ENCODE data around the gene PLEKHG4B. TPM values are rescaled to one million over a fixed set of nuclear protein-coding genes. Genes with fewer than 3 reads are reported as not detected.
"Not testable (repeated sequence)": the region's sequence is repeated elsewhere in the genome, so short reads cannot be mapped to it uniquely, and the experiment has no call there.

The PLEKHG4B gene, protein sequence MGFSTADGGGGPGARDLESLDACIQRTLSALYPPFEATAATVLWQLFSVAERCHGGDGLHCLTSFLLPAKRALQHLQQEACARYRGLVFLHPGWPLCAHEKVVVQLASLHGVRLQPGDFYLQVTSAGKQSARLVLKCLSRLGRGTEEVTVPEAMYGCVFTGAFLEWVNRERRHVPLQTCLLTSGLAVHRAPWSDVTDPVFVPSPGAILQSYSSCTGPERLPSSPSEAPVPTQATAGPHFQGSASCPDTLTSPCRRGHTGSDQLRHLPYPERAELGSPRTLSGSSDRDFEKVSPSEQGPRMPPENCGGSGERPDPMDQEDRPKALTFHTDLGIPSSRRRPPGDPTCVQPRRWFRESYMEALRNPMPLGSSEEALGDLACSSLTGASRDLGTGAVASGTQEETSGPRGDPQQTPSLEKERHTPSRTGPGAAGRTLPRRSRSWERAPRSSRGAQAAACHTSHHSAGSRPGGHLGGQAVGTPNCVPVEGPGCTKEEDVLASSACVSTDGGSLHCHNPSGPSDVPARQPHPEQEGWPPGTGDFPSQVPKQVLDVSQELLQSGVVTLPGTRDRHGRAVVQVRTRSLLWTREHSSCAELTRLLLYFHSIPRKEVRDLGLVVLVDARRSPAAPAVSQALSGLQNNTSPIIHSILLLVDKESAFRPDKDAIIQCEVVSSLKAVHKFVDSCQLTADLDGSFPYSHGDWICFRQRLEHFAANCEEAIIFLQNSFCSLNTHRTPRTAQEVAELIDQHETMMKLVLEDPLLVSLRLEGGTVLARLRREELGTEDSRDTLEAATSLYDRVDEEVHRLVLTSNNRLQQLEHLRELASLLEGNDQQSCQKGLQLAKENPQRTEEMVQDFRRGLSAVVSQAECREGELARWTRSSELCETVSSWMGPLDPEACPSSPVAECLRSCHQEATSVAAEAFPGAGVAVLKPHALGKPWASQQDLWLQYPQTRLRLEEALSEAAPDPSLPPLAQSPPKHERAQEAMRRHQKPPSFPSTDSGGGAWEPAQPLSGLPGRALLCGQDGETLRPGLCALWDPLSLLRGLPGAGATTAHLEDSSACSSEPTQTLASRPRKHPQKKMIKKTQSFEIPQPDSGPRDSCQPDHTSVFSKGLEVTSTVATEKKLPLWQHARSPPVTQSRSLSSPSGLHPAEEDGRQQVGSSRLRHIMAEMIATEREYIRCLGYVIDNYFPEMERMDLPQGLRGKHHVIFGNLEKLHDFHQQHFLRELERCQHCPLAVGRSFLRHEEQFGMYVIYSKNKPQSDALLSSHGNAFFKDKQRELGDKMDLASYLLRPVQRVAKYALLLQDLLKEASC (N-terminal part only)
- not detected for polyA plus RNA-seq

- Mint-ChIP-seq H3K27me3 (peaks cover 35% of the 10 kb centered on the region), H3K4me3 (peak within 1 kb of the TSS in 2 of 4 donors; percentile 3 to 91), H3K9me3 (peaks cover 0 to 2% (median 0%) of the 10 kb centered on the region in 3 donors), H3K4me1 (peaks cover 0 to 3% (median 0%) of the 10 kb centered on the region in 3 donors), H3K36me3 (peaks cover 1% of the 10 kb centered on the region), H3K27ac (no peak within 1 kb of the TSS)
Measured at GRCh38 chr5:91556-92263, at the start of gene PLEKHG4B. Gene PLEKHG4B (plus strand): TSS chr5:92168. CDS start chr5:92232, 64 bp downstream.

DNA sequence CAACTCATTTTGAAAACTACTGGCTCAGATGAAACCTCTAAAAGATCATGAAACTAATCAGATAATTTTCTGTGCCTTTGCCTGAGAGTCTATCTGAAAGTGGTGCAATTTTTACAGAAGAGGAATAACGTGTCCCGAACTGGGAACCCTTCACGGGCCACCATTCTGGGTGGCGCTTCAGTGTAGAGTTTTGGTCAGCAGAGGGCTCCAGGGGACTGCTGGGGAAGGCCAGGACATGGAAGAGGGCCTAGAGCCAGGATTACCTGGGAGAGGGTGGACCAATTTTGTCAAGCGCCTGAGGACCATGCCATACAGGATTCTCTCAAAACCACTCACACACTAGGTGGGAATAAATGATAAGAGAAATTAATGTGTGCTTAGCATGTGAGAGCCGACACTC lies 49.7 kb upstream of the PLEKHG4B start:
- H3K27ac Mint-ChIP-seq = no peak overlapping the region
- H3K36me3 Mint-ChIP-seq = no peaks in the 10 kb centered on the region
- no peaks in the 10 kb centered on the region for H3K4me1 Mint-ChIP-seq
- peaks cover 8% of the 10 kb centered on the region for H3K27me3 Mint-ChIP-seq
- H3K9me3 Mint-ChIP-seq = peaks cover 0 to 2% (median 0%) of the 10 kb centered on the region in 3 donors
- no peak overlapping the region for H3K4me3 Mint-ChIP-seq

GRCh38 chr5:48192-48591 lies 43.8 kb upstream of the PLEKHG4B start:
- Mint-ChIP-seq H3K36me3 (peaks cover 1% of the 10 kb centered on the region), H3K4me3 (no peak overlapping the region), H3K27ac (no peak overlapping the region), H3K4me1 (no peaks in the 10 kb centered on the region), H3K27me3 (peaks cover 18% of the 10 kb centered on the region), H3K9me3 (peaks cover 3 to 6% (median 5%) of the 10 kb centered on the region in 3 donors)

DNA sequence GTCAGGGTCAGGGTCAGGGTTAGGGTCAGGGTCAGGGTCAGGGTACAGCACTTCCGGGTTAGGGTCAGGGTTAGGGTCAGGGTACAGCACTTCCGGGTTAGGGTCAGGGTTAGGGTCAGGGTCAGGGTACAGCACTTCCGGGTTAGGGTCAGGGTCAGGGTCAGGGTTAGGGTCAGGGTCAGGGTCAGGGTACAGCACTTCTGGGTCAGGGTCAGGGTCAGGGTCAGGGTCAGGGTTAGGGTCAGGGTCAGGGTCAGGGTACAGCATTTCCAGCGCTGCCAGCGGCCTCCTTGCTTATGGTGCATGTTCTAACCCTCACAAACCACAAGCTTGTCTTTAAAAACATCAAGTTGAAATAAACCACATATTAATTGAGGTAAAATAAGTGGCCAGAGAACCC lies 42.4 kb upstream of the PLEKHG4B start:
- H3K4me3 Mint-ChIP-seq, H3K36me3 Mint-ChIP-seq, H3K4me1 Mint-ChIP-seq, H3K27ac Mint-ChIP-seq, H3K9me3 Mint-ChIP-seq: not testable (repeated sequence)
- H3K27me3 Mint-ChIP-seq = peaks cover 19% of the 10 kb centered on the region

DNA sequence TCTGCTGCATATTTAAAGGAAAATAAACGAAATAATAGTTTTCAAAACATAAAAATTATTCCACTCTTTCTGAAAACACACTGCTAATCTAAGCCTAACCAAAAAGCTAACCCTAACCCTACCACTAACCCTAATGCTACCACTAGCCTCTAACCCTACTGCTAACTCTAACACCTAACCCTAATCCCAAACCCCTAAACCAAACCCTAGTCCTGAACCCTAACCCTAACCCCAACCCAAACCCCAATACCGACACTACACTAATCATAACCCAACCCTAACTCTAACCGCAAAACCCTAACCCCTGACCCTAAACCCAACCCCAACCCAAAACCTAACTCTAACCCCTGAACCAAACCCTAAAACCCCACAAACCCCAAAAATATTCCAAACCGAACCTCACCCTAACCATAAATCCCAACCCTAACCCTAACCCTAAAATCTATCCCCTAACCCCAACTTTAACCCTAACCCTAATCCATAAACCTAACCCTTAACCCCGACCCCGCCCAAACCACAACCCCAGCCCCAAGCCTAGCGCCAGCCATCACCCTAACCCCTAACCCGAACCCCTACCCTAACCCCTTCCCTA lies 41.9 kb upstream of the PLEKHG4B start:
- no peaks in the 10 kb centered on the region for H3K4me1 Mint-ChIP-seq
- no peak overlapping the region for H3K27ac Mint-ChIP-seq
- H3K36me3 Mint-ChIP-seq = peaks cover 1% of the 10 kb centered on the region
- peaks cover 22% of the 10 kb centered on the region for H3K27me3 Mint-ChIP-seq
- no peak overlapping the region for H3K4me3 Mint-ChIP-seq
- peaks cover 3 to 5% (median 3%) of the 10 kb centered on the region in 3 donors for H3K9me3 Mint-ChIP-seq

GRCh38 chr5:50724-51499 lies 41.1 kb upstream of the PLEKHG4B start:
- Mint-ChIP-seq H3K4me1 (no peaks in the 10 kb centered on the region), H3K36me3 (peaks cover 1% of the 10 kb centered on the region), H3K27me3 (peaks cover 29% of the 10 kb centered on the region), H3K9me3 (peaks cover 3 to 5% (median 5%) of the 10 kb centered on the region in 3 donors), H3K4me3 (no peak overlapping the region), H3K27ac (no peak overlapping the region)

DNA sequence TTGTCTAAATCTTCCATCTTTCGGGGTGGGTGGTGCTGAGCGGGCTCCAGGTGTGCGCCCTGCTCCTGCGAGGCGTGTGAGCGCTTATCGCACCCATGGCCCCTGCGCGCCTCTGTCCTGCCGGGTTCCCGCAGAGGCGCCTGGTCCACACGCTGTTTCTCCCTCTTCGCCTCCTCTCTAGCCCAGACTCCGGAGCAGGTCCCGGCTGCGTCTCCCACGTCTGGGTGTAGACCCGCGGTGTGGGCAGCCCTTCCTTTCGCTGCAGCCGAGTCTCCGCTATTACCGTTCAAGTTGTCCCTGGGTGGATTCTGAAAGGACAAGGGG lies 40.5 kb upstream of the PLEKHG4B start:
- Mint-ChIP-seq H3K27ac (no peak overlapping the region), H3K36me3 (peaks cover 1% of the 10 kb centered on the region), H3K9me3 (peaks cover 3 to 7% (median 5%) of the 10 kb centered on the region in 3 donors), H3K4me1 (no peaks in the 10 kb centered on the region), H3K4me3 (no peak overlapping the region), H3K27me3 (peaks cover 29% of the 10 kb centered on the region)

GRCh38 chr5:53381-54174 lies 38.4 kb upstream of the PLEKHG4B start:
- H3K9me3 Mint-ChIP-seq = peaks cover 3 to 9% (median 7%) of the 10 kb centered on the region in 3 donors

GRCh38 chr5:54175-54730 lies 37.7 kb upstream of the PLEKHG4B start:
- peaks cover 28% of the 10 kb centered on the region for H3K27me3 Mint-ChIP-seq
- H3K27ac Mint-ChIP-seq = no peak overlapping the region
- peak overlapping the region in 3 of 4 donors; percentile 40 to 70 (median 44) for H3K4me3 Mint-ChIP-seq
- H3K36me3 Mint-ChIP-seq = peaks cover 1% of the 10 kb centered on the region
- H3K9me3 Mint-ChIP-seq = peaks cover 3 to 9% (median 7%) of the 10 kb centered on the region in 3 donors
- no peaks in the 10 kb centered on the region for H3K4me1 Mint-ChIP-seq

More at GRCh38 chr5:53381-54174, 38.4 kb upstream of the PLEKHG4B start:
- H3K4me1 Mint-ChIP-seq = no peaks in the 10 kb centered on the region
- H3K36me3 Mint-ChIP-seq = peaks cover 1% of the 10 kb centered on the region
- no peak overlapping the region for H3K27ac Mint-ChIP-seq
- H3K4me3 Mint-ChIP-seq = no peak overlapping the region
- peaks cover 28% of the 10 kb centered on the region for H3K27me3 Mint-ChIP-seq

DNA sequence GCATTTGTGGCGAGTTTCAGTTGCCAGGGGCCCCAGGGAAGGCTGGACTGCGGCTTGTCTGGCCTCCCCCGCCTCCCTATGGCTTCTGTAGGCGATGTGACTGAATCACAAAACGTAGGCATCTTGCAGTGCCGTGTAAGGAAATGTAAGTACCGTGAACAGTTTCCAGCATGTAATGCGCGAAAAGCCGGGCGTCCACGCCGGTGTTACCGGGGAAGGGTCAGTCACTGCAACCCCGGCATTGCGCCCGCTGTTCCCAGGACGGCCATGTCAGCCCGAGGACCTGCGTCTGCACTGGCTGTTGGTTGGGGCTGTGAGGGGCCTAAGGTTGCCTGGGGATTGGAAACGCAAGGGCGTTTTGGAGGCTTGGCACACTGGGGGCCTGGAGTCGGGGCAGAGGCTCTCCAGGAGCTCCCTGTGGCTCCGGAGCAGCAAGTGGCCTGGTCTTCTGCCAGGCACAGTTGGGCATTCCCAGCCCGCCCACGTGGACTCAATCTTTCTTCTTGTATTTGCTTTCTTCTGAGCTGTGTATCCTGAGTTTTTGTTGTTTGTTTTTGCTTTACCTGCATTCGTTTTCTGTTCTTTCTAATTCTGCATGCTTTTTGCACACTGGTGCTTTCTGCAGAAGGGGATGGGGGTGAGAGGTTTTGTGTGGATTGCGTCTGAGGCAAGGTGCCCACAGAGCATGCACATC lies 36.9 kb upstream of the PLEKHG4B start:
- H3K36me3 Mint-ChIP-seq = peaks cover 3% of the 10 kb centered on the region
- no peaks in the 10 kb centered on the region for H3K4me1 Mint-ChIP-seq
- H3K9me3 Mint-ChIP-seq = peaks cover 3 to 9% (median 7%) of the 10 kb centered on the region in 3 donors
- peak overlapping the region in 3 of 4 donors; percentile 49 to 70 (median 69) for H3K4me3 Mint-ChIP-seq
- no peak overlapping the region for H3K27ac Mint-ChIP-seq
- peaks cover 28% of the 10 kb centered on the region for H3K27me3 Mint-ChIP-seq

DNA sequence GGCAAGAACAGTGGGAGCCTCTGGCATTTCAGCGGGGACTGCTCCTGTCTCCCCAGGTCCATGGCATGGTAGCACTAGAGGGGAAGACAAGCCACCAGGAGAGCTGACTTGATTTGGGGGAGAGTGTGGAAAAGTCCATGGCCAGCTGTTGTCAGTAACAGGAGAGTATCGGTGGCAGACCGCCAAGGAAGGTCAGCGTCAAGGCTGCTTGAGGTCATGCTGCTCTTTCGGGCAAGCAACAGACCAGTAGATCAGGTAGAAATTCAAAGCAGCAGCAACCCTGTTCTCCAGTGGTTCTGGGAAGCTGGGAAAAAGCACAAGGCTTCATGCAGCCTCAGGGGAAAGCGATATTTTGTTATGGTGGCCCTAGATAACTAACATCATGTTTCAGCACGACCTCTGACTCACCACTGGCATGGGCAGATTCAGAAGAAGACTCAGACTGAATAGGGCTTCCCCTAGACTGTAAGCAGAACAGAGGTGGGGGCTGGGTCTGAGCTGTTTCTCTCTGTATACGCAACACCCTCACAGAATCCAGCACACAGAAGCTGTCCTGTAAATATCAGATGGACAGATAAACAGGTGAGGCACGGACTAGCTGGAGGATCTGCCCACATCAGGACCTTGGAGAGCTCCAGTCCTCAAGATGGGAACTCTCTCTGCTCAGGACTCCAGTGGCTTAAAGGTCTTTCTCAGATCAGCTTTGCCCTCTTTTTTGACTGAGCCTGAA lies 35.2 kb upstream of the PLEKHG4B start:
- Mint-ChIP-seq H3K4me3 (no peak overlapping the region), H3K27ac (no peak overlapping the region), H3K27me3 (peaks cover 23% of the 10 kb centered on the region)

More for the DNA sequence above, 35.2 kb upstream of the PLEKHG4B start:
- Mint-ChIP-seq H3K36me3 (peaks cover 3% of the 10 kb centered on the region), H3K4me1 (no peaks in the 10 kb centered on the region), H3K9me3 (peaks cover 0 to 6% (median 4%) of the 10 kb centered on the region in 3 donors)

Measured in IgD-negative memory B cell (primary cell).